ENCODE measurements around the gene LRRC4C. TPM values are rescaled to one million over a fixed set of nuclear protein-coding genes. Genes with fewer than 3 reads are reported as not detected.

LRRC4C gene
- polyA plus RNA-seq, 1 donor from 2014 or later = 24.3 TPM

GRCh38 chr11:41245184-41245583, 214.3 kb downstream of the LRRC4C start:
- Histone ChIP-seq H3K27me3 (ENCODE audit: insufficient read depth, low read depth, low read length) (no peaks in the 10 kb centered on the region), H3K9me3 (ENCODE audit: low read length) (no peaks in the 10 kb centered on the region), H3K4me2 (ENCODE audit: low read length) (no peak overlapping the region), H3K4me3 (ENCODE audit: low read length) (no peak overlapping the region), H3K9ac (ENCODE audit: low read length) (no peak overlapping the region), H4K20me1 (ENCODE audit: insufficient read depth) (no peaks in the 10 kb centered on the region), H3K27ac (ENCODE audit: low read length) (no peak overlapping the region), H3F3A (ENCODE audit: insufficient read depth, low read length, poor library complexity, severe bottlenecking) (no peaks in the 10 kb centered on the region), H3K36me3 (ENCODE audit: insufficient read depth, low read length) (no peaks in the 10 kb centered on the region), H3K9me2 (ENCODE audit: insufficient read depth, low read length) (no peaks in the 10 kb centered on the region), H3K79me2 (replicated peaks; ENCODE audit: insufficient read depth, low read length) (no peaks in the 10 kb centered on the region), H2AFZ (ENCODE audit: low read depth, low read length) (no peak overlapping the region)
- TF ChIP-seq EZH2 (IDR thresholded peaks at IDR 0.05; ENCODE audit: borderline replicate concordance, insufficient read depth, low read length, poor library complexity, severe bottlenecking) (no peak), POLR2AphosphoS5 (IDR thresholded peaks at IDR 0.05) (no peak), TAF1 (IDR thresholded peaks at IDR 0.05; ENCODE audit: low read depth) (no peak), MXI1 (conservative IDR thresholded peaks at IDR 0.05; ENCODE audit: poor library complexity, severe bottlenecking) (no peak), CTCF (IDR thresholded peaks at IDR 0.05; ENCODE audit: poor library complexity, severe bottlenecking) (no peak), SMC3 (conservative IDR thresholded peaks at IDR 0.05; ENCODE audit: poor library complexity) (no peak), EP300 (conservative IDR thresholded peaks at IDR 0.05; ENCODE audit: poor library complexity, severe bottlenecking) (no peak), REST (IDR thresholded peaks at IDR 0.05; ENCODE audit: borderline replicate concordance) (no peak), RAD21 (conservative IDR thresholded peaks at IDR 0.05) (no peak)

- Histone ChIP-seq H3K9ac (ENCODE audit: low read length) (peak overlapping the region; percentile 59), H3K27me3 (ENCODE audit: insufficient read depth, low read depth, low read length) (no peaks in the 10 kb centered on the region), H3K9me3 (ENCODE audit: low read length) (no peaks in the 10 kb centered on the region), H3K9me2 (ENCODE audit: insufficient read depth, low read length) (no peaks in the 10 kb centered on the region), H3K4me2 (ENCODE audit: low read length) (peak overlapping the region; percentile 72), H3K27ac (ENCODE audit: low read length) (peak overlapping the region; percentile 89), H4K20me1 (ENCODE audit: insufficient read depth) (no peaks in the 10 kb centered on the region), H3K4me3 (ENCODE audit: low read length) (peak overlapping the region; percentile 45), H3K36me3 (ENCODE audit: insufficient read depth, low read length) (no peaks in the 10 kb centered on the region), H2AFZ (ENCODE audit: low read depth, low read length) (no peak overlapping the region), H3F3A (ENCODE audit: insufficient read depth, low read length, poor library complexity, severe bottlenecking) (peaks cover 8% of the 10 kb centered on the region), H3K79me2 (replicated peaks; ENCODE audit: insufficient read depth, low read length) (no peaks in the 10 kb centered on the region)
- TF ChIP-seq TAF1 (IDR thresholded peaks at IDR 0.05; ENCODE audit: low read depth) = no peak
- peak; percentile 94 for TF ChIP-seq EP300 (conservative IDR thresholded peaks at IDR 0.05; ENCODE audit: poor library complexity, severe bottlenecking)
- TF ChIP-seq EZH2 (IDR thresholded peaks at IDR 0.05; ENCODE audit: borderline replicate concordance, insufficient read depth, low read length, poor library complexity, severe bottlenecking) = no peak
- peak; percentile 31 for TF ChIP-seq REST (IDR thresholded peaks at IDR 0.05; ENCODE audit: borderline replicate concordance)
- peak; percentile 46 for TF ChIP-seq SMC3 (conservative IDR thresholded peaks at IDR 0.05; ENCODE audit: poor library complexity)
- TF ChIP-seq CTCF (IDR thresholded peaks at IDR 0.05; ENCODE audit: poor library complexity, severe bottlenecking) = no peak
- TF ChIP-seq RAD21 (conservative IDR thresholded peaks at IDR 0.05) = peak; percentile 25
- peak; percentile 30 for TF ChIP-seq POLR2AphosphoS5 (IDR thresholded peaks at IDR 0.05)
- peak; percentile 29 for TF ChIP-seq MXI1 (conservative IDR thresholded peaks at IDR 0.05; ENCODE audit: poor library complexity, severe bottlenecking)
These were observed 222.1 kb downstream of the LRRC4C start for GRCh38 chr11:41237382-41237781.

Measured in neural cell (in vitro differentiated cells).